ENCODE data around the gene HYAL1.
"Not testable (repeated sequence)": the region's sequence is repeated elsewhere in the genome, so short reads cannot be mapped to it uniquely, and the experiment has no call there.

Gene HYAL1

DNA sequence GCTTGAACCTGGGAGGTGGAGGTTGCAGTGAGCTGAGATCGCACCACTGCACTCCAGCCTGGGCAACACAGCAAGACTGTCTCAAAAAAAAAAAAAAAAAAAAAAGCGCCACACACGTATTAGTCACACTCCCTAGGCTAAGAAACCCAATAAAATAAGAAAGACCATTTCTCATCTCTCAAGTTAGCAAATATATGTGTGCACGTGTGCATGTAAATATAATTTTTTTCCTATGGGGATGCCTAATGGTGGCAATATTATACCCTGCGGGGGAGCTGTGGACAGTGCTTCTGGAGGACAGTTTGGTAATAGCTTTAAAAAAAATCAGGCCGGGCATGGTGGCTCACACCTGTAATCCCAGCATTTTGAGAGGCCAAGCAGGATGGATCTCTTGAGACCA lies 19.3 kb downstream of the HYAL1 start:
- not testable (repeated sequence) for H4K91ac ChIP-seq (ENCODE audit: low read length); H3K79me1 ChIP-seq (replicated peaks; ENCODE audit: low read length, poor library complexity, severe bottlenecking); H3K27me3 ChIP-seq (ENCODE audit: control insufficient read depth in 1 of 2, insufficient read depth in 1 of 2, low read length in 2 of 2); H3K4me3 ChIP-seq (ENCODE audit: insufficient read depth in 1 of 2, low read depth in 1 of 2, low read length in 2 of 2); H3K23ac ChIP-seq (ENCODE audit: low read length in 2 of 2); H3K27ac ChIP-seq (ENCODE audit: low read length, poor library complexity, severe bottlenecking); H2BK120ac ChIP-seq (ENCODE audit: low read depth, low read length); DNase-seq; H2AFZ ChIP-seq (ENCODE audit: low read depth, low read length); H3K9ac ChIP-seq (ENCODE audit: low read length); H3K14ac ChIP-seq (ENCODE audit: low read length in 2 of 2); H2BK15ac ChIP-seq (ENCODE audit: low read depth, poor library complexity, severe bottlenecking); H3K4me2 ChIP-seq (ENCODE audit: low read length, poor library complexity, severe bottlenecking); H2BK5ac ChIP-seq (ENCODE audit: low read depth, low read length, poor library complexity, severe bottlenecking); H3K18ac ChIP-seq (ENCODE audit: low read depth in 1 of 2, low read length in 2 of 2); H3K4ac ChIP-seq (ENCODE audit: low read depth in 1 of 2, low read length in 2 of 2); H3K4me1 ChIP-seq (ENCODE audit: control insufficient read depth, insufficient read depth, low read depth, low read length); H2BK12ac ChIP-seq (ENCODE audit: low read length in 2 of 2); H2AK5ac ChIP-seq (ENCODE audit: low read length, severe bottlenecking); H3K9me3 ChIP-seq (ENCODE audit: control insufficient read depth, low read length); H4K8ac ChIP-seq (ENCODE audit: low read length)
- WGBS, result 94% methylated on average over 4 of the region's 6 CpGs
- peaks cover 30 to 33% of the 10 kb centered on the region in 2 experiments for H3K36me3 ChIP-seq (ENCODE audit: control insufficient read depth in 1 of 2, insufficient read depth in 2 of 2, low read depth in 1 of 2, low read length in 2 of 2)

DNA sequence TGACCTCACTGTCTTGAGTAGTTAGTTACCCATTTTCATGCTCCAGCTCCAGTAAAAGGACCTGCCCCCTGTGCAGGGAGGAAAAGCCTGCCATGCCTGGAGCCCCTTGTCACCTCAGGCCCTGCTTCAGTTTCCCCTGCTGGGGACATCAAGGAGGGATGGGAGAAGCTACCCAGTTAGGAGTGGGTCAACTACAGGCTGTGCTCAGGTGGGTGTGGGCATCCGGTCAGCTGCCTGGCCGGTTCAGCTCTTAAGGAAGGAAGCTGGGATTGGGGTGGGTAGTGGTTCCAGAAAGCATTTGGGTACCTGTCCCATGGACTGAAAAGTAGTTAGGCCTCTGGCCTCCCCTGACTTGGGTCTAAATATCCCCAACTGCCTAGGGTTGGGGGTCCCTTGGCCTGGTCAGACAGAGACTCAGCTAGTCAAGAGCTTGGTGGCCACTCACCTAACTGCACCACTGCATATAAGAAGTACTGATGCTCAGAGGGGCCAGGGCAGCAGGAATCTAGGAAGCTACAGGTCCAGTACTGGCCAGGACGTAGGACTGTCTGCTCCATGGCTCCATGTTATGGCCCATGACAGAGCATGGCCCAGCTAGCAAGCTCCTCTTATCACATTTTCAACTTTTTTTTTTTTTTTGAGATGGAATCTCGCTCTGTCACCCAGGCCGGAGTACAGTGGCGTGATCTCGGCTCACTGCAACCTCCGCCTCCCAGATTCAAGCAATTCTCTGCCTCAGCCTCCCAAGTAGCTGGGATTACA lies 23.9 kb downstream of the HYAL1 start:
- Histone ChIP-seq H3K36me3 (ENCODE audit: control insufficient read depth in 1 of 2, insufficient read depth in 2 of 2, low read depth in 1 of 2, low read length in 2 of 2) (peaks cover 0 to 5% of the 10 kb centered on the region in 2 experiments), H3K4me1 (ENCODE audit: control insufficient read depth, insufficient read depth, low read depth, low read length) (peaks cover 13% of the 10 kb centered on the region), H3K9ac (ENCODE audit: low read length) (no peak overlapping the region), H2AK5ac (ENCODE audit: low read length, severe bottlenecking) (no peak overlapping the region), H3K4me3 (ENCODE audit: insufficient read depth in 1 of 2, low read depth in 1 of 2, low read length in 2 of 2) (no peak overlapping the region), H3K14ac (ENCODE audit: low read length in 2 of 2) (no peak overlapping the region), H2BK12ac (ENCODE audit: low read length in 2 of 2) (no peak overlapping the region), H2BK120ac (ENCODE audit: low read depth, low read length) (no peak overlapping the region), H2BK15ac (ENCODE audit: low read depth, poor library complexity, severe bottlenecking) (no peak overlapping the region), H3K79me1 (replicated peaks; ENCODE audit: low read length, poor library complexity, severe bottlenecking) (no peaks in the 10 kb centered on the region), H3K18ac (ENCODE audit: low read depth in 1 of 2, low read length in 2 of 2) (no peak overlapping the region), H3K4me2 (ENCODE audit: low read length, poor library complexity, severe bottlenecking) (no peak overlapping the region), H2AFZ (ENCODE audit: low read depth, low read length) (no peak overlapping the region), H2BK5ac (ENCODE audit: low read depth, low read length, poor library complexity, severe bottlenecking) (no peak overlapping the region), H3K4ac (ENCODE audit: low read depth in 1 of 2, low read length in 2 of 2) (no peak overlapping the region), H3K27me3 (ENCODE audit: control insufficient read depth in 1 of 2, insufficient read depth in 1 of 2, low read length in 2 of 2) (peaks cover 8 to 23% of the 10 kb centered on the region in 2 experiments), H4K91ac (ENCODE audit: low read length) (no peak overlapping the region), H3K27ac (ENCODE audit: low read length, poor library complexity, severe bottlenecking) (no peak overlapping the region), H3K9me3 (ENCODE audit: control insufficient read depth, low read length) (no peaks in the 10 kb centered on the region), H3K23ac (ENCODE audit: low read length in 2 of 2) (no peak overlapping the region), H4K8ac (ENCODE audit: low read length) (no peak overlapping the region)
- 96% methylated on average over 3 of the region's 8 CpGs for WGBS
- DNase-seq, result no peak

DNA sequence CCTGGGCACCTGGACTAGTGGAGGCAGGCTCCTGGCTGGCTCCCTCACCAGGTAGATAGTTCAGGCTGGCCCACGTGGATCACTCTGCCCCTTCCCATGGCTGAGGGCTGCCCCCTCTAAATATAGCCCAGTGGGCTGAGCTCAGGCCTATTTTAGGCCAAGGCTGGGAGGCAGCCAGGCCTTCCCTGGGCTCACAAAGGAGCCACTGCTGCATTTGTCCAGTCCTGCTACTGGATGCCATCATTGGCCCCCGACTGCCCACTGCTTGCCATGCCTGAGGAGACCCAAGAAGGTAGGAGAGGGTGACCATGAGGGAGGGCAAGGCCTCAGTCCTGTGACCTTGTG lies 24.5 kb downstream of the HYAL1 start, which contains the start of gene LSMEM2:
LSMEM2 (plus strand) TSS at position 208 of the 345 bp plus-strand sequence; CDS start at position 235, 27 bp downstream.
- Histone ChIP-seq H3K23ac (ENCODE audit: low read length in 2 of 2) (no peak within 1 kb of the TSS), H2BK5ac (ENCODE audit: low read depth, low read length, poor library complexity, severe bottlenecking) (no peak within 1 kb of the TSS), H2BK15ac (ENCODE audit: low read depth, poor library complexity, severe bottlenecking) (no peak within 1 kb of the TSS), H3K14ac (ENCODE audit: low read length in 2 of 2) (no peak within 1 kb of the TSS), H3K18ac (ENCODE audit: low read depth in 1 of 2, low read length in 2 of 2) (no peak within 1 kb of the TSS), H3K27me3 (ENCODE audit: control insufficient read depth in 1 of 2, insufficient read depth in 1 of 2, low read length in 2 of 2) (peaks cover 14 to 29% of the 10 kb centered on the region in 2 experiments), H4K8ac (ENCODE audit: low read length) (no peak within 1 kb of the TSS), H3K4me1 (ENCODE audit: control insufficient read depth, insufficient read depth, low read depth, low read length) (peaks cover 14% of the 10 kb centered on the region), H2AK5ac (ENCODE audit: low read length, severe bottlenecking) (no peak within 1 kb of the TSS), H3K4me3 (ENCODE audit: insufficient read depth in 1 of 2, low read depth in 1 of 2, low read length in 2 of 2) (no peak within 1 kb of the TSS), H3K79me1 (replicated peaks; ENCODE audit: low read length, poor library complexity, severe bottlenecking) (no peaks in the 10 kb centered on the region), H3K4ac (ENCODE audit: low read depth in 1 of 2, low read length in 2 of 2) (no peak within 1 kb of the TSS), H3K36me3 (ENCODE audit: control insufficient read depth in 1 of 2, insufficient read depth in 2 of 2, low read depth in 1 of 2, low read length in 2 of 2) (peaks cover 0 to 5% of the 10 kb centered on the region in 2 experiments), H3K9ac (ENCODE audit: low read length) (no peak within 1 kb of the TSS), H2BK120ac (ENCODE audit: low read depth, low read length) (no peak within 1 kb of the TSS), H3K4me2 (ENCODE audit: low read length, poor library complexity, severe bottlenecking) (no peak within 1 kb of the TSS), H4K91ac (ENCODE audit: low read length) (no peak within 1 kb of the TSS), H2AFZ (ENCODE audit: low read depth, low read length) (no peak within 1 kb of the TSS), H3K9me3 (ENCODE audit: control insufficient read depth, low read length) (no peaks in the 10 kb centered on the region), H2BK12ac (ENCODE audit: low read length in 2 of 2) (no peak within 1 kb of the TSS), H3K27ac (ENCODE audit: low read length, poor library complexity, severe bottlenecking) (no peak within 1 kb of the TSS)
- DNase-seq, result no peak
- WGBS, result 56% methylated on average over 2 of the region's 2 CpGs

DNA sequence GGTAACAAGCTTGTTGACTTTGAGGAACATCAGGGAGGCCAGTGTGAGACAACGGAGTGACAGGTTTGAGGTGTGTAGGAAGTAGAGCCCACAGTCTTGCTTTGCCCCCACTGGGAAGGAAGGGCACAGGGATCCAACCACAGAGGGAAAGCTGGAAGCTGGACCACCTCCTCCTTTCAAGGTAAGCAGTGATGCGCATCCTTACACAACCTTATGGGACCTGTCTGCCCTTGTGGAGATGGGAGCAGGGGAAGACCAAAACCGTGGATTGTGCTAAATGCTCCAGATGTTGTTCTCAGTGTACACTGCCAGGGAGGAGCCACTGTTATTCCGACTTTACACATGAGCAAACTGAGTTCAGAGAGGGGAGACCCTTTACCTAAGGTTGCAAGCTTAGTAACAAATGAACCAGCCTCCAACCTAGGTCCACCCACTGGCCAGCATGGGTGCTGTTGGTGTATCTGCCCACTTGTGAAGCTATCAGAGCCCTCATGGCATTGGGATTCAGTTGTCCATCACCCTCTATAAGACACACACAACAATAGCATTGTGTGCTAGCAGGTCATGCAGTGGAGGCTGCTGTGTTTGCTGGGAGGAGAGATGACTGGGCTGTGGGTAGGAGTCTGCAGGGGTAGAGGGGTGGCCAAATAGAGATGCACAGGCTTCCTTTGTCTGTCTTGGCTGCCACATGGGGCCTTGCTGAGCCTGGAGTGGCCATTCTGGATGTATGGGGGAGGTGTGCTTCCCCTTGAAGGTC lies 25.1 kb downstream of the HYAL1 start:
- Histone ChIP-seq H3K79me1 (replicated peaks; ENCODE audit: low read length, poor library complexity, severe bottlenecking) (no peaks in the 10 kb centered on the region), H4K8ac (ENCODE audit: low read length) (no peak overlapping the region), H3K27ac (ENCODE audit: low read length, poor library complexity, severe bottlenecking) (no peak overlapping the region), H2BK120ac (ENCODE audit: low read depth, low read length) (no peak overlapping the region), H3K4ac (ENCODE audit: low read depth in 1 of 2, low read length in 2 of 2) (no peak overlapping the region), H3K23ac (ENCODE audit: low read length in 2 of 2) (no peak overlapping the region), H3K9ac (ENCODE audit: low read length) (no peak overlapping the region), H3K4me2 (ENCODE audit: low read length, poor library complexity, severe bottlenecking) (no peak overlapping the region), H2BK5ac (ENCODE audit: low read depth, low read length, poor library complexity, severe bottlenecking) (no peak overlapping the region), H3K4me1 (ENCODE audit: control insufficient read depth, insufficient read depth, low read depth, low read length) (peaks cover 15% of the 10 kb centered on the region), H2AFZ (ENCODE audit: low read depth, low read length) (no peak overlapping the region), H3K4me3 (ENCODE audit: insufficient read depth in 1 of 2, low read depth in 1 of 2, low read length in 2 of 2) (no peak overlapping the region), H3K36me3 (ENCODE audit: control insufficient read depth in 1 of 2, insufficient read depth in 2 of 2, low read depth in 1 of 2, low read length in 2 of 2) (peaks cover 0 to 5% of the 10 kb centered on the region in 2 experiments), H2AK5ac (ENCODE audit: low read length, severe bottlenecking) (no peak overlapping the region), H3K9me3 (ENCODE audit: control insufficient read depth, low read length) (no peaks in the 10 kb centered on the region), H3K18ac (ENCODE audit: low read depth in 1 of 2, low read length in 2 of 2) (no peak overlapping the region), H2BK15ac (ENCODE audit: low read depth, poor library complexity, severe bottlenecking) (no peak overlapping the region), H3K14ac (ENCODE audit: low read length in 2 of 2) (no peak overlapping the region), H4K91ac (ENCODE audit: low read length) (no peak overlapping the region), H2BK12ac (ENCODE audit: low read length in 2 of 2) (no peak overlapping the region), H3K27me3 (ENCODE audit: control insufficient read depth in 1 of 2, insufficient read depth in 1 of 2, low read length in 2 of 2) (peaks cover 19 to 31% of the 10 kb centered on the region in 2 experiments)
- WGBS, result 85% methylated on average over 4 of the region's 4 CpGs
- DNase-seq, result no peak
